ENCODE data around the gene SUCO. TPM values are rescaled to one million over a fixed set of nuclear protein-coding genes. Genes with fewer than 3 reads are reported as not detected.

SUCO gene
- total RNA-seq, 1 donor from 2014 or later = 58.5 TPM

- no peak for DNase-seq
These were observed 115.0 kb downstream of the SUCO start for GRCh38 chr1:172647987-172648386.

- DNase-seq = no peak
These were observed 117.7 kb downstream of the SUCO start for GRCh38 chr1:172650474-172651193.

GRCh38 chr1:172653015-172653709 is 120.2 kb downstream of the SUCO start:
- DNase-seq = no peak

GRCh38 chr1:172654535-172654934 is 121.6 kb downstream of the SUCO start:
- no peak for DNase-seq

- no peak for DNase-seq
These were observed 123.6 kb downstream of the SUCO start for GRCh38 chr1:172656576-172656975.

GRCh38 chr1:172657586-172657985 is 124.6 kb downstream of the SUCO start:
- DNase-seq = no peak

GRCh38 chr1:172658871-172659453 is 126.0 kb downstream of the SUCO start, which contains the start of gene FASLG:
FASLG (plus strand) TSS chr1:172659103; CDS start chr1:172659202, 99 bp downstream.
- no peak for DNase-seq

GRCh38 chr1:172661107-172661506 is 128.2 kb downstream of the SUCO start:
- DNase-seq = no peak

Small RNAs within 50 kb of the gene (small RNA-seq; reads per million reads assigned to genes)
- not detected for gene RNU6-693P (ENCODE audit: low replicate concordance)

Other genes with a start within 250 kb of the SUCO start
- 24.4 TPM for gene C1orf105, start 112.5 kb upstream of the SUCO start, total RNA-seq
- 24.6 TPM for gene PIGC, start 89.1 kb upstream of the SUCO start, total RNA-seq
- 0.31 TPM for gene FASLG, start 126.0 kb downstream of the SUCO start, total RNA-seq

Measured in tongue (tissue), 3 donors.